Right lobe of liver (tissue), 4 donors: ENCODE data around the gene AATK.
A peak's percentile ranks its signal among the peaks of the same experiment; 100 is the strongest.

Experiments
- CTCF ChIP-seq, 4 donors: fragments of 200-600 bp in 3 of 4; fragments of 450-650 bp in 1 of 4; IDR thresholded peaks; one replicate each; pipeline versions ENCODE4 v1.5.1 to v1.8.0; 2016 to 2022; ENCODE audit warnings: antibody characterized with exemption in 4 of 4, mild to moderate bottlenecking in 2 of 4
- POLR2A ChIP-seq: fragments of 450-650 bp; IDR thresholded peaks from one replicate; pipeline ENCODE4 v1.6.1; 2017; ENCODE audit warnings: antibody characterized with exemption, mild to moderate bottlenecking
- donor health status: DM: no; HTN: no; CAD: no.
- donor health status: DM: no; HTN: no; CAD: no.
- donor health status: DM: no; HTN: yes; CAD: no.

- TF ChIP-seq CTCF (IDR thresholded peaks at IDR 0.05), result peak in 1 of 4 donors; percentile 6
- TF ChIP-seq POLR2A, result peak; percentile 9
Measured at GRCh38 chr17:81095383-81095762, 70.6 kb downstream of the AATK start.
